Psoas muscle (tissue), 8 donors: Measurements from ENCODE around the gene BNC2. TPM values are rescaled to one million over a fixed set of nuclear protein-coding genes. Genes with fewer than 3 reads are reported as not detected.
A peak's percentile ranks its signal among the peaks of the same experiment; 100 is the strongest.

Experiments
- ATAC-seq, 4 donors: fragments of 200-7000 bp; cut with Tn5 transposase; one replicate each; pipeline ENCODE4 v1.9.1; 2020; ENCODE audit warnings: moderate library complexity in 3 of 4, mild to moderate bottlenecking in 2 of 4
- DNase-seq, 2 donors: peaks; one replicate each; pipeline ENCODE4 v3.0.0-alpha.2; 2020
- H3K27ac ChIP-seq: fragments of 200-600 bp; one replicate; pipeline ENCODE4 v1.8.0; 2022
- H3K27me3 ChIP-seq, 3 donors: fragments of 200-600 bp in 1 of 3; one replicate each; pipeline versions ENCODE4 v1.6.1 to v1.8.0; 2013 to 2022; ENCODE audit warnings: low read length in 2 of 3, mild to moderate bottlenecking in 2 of 3, moderate library complexity in 1 of 3; ENCODE audit not compliant: insufficient read depth in 3 of 3
- H3K36me3 ChIP-seq, 2 donors: fragments of 200-600 bp in 1 of 2; one replicate each; pipeline versions ENCODE4 v1.6.1 to v1.8.0; 2013 to 2022; ENCODE audit warnings: low read depth in 1 of 2, mild to moderate bottlenecking in 1 of 2, moderate library complexity in 1 of 2; ENCODE audit not compliant: insufficient read depth in 1 of 2
- H3K4me1 ChIP-seq: fragments of 200-600 bp; one replicate; pipeline ENCODE4 v1.8.0; 2022
- H3K4me3 ChIP-seq: fragments of 200-600 bp; one replicate; pipeline ENCODE4 v1.8.0; 2022; ENCODE audit warnings: mild to moderate bottlenecking
- H3K9me3 ChIP-seq: fragments of 200-600 bp; one replicate; pipeline ENCODE4 v1.8.0; 2022
- CTCF ChIP-seq: fragments of 200-600 bp; IDR thresholded peaks from one replicate; pipeline ENCODE4 v1.8.0; 2022; ENCODE audit warnings: antibody characterized with exemption
- WGBS, 3 donors: extraction: QIAGEN DNeasy Blood & Tissue Kit; methylation state at CpG; one replicate each; pipeline versions ENCODE4 v1.1.6 to v1.1.7; 2013; 5-methylcytosine and 5-hydroxymethylcytosine counted together
- intact Hi-C, 2 donors: fragments of 100-400 bp; cut with DNase I; formaldehyde crosslinking; loops; one replicate each; pipeline versions ENCODE4 v1.11.0 to v1.14.2; 2022
- polyA plus RNA-seq, 3 donors: library from polyadenylated mRNA; stranded (reverse); fragments of 200-250 nt; gene quantifications; one replicate each; pipeline ENCODE4 v1.2.3, GENCODE V29; 2013
- total RNA-seq, 4 donors: library from RNA; stranded (reverse); fragmentation: NEBNext Ultra II Directional in 2 of 4; extraction: Animal tissue kit (Norgen Biotek cat#: 25700) in 2 of 4; gene quantifications; one replicate each; pipeline versions ENCODE4 v1.2.1 to v1.2.4, GENCODE V29; 2021 to 2023
- donor health status: healthy with polysubstance abuse.
- donor health status: DM: no; HTN: no; CAD: no; lungs with moderate emphysema.
- donor health status: Bipolar disorder and iron deficiency.
- donor health status: healthy.
- donor health status: DM: yes; HTN: yes; CAD: no.
- donor health status: DM: no; HTN: no; CAD: no.
- donor health status: DM: no; HTN: no; CAD: no.
- donor health status: DM: yes; HTN: yes; CAD: no.

Gene BNC2
- total and polyA plus RNA-seq, 7 donors = 1.3 to 168 (median 44.1) TPM

DNA sequence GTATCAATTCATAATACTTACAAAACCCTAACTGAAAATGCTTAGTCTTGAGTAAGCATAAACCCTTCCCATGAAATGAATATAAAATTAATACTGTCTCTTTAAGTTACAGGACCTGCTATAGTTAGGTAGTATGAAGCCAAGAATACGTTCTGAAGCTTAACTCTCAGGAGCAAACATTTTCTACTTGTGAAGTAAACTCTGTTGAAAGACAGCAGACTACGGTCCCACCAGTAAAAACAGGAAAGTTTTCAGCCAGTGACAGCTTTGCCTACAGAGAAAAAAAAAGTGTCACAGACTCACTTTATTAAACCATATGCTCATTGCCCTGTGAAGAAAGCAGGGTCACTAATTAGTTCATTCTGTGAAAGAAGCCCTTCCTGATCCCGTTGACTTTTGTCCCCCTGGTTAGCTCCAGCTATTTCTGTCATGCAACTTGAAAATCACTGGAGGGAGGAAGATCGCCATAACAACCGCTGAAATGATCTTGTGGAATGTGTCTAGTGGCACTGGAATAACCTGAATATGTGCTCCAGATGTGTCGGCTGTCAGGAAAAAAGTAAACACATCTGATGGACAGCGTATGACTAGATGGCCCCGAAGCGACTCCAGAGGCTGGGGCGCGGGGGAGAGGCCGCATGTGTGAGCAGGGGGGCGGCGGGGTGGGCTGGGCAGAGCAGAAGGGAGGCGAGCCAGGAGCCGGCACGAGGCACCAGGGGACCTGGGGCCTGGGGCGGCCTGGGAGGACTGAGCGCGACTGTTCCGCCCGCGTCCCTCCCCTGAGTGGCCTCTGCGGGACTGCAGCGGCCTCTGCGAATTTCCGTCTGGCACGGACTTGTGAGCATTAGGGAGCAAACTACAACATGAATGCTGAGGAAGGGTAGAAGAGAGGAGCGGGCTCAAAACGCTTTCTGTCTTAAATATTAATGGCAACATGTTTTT, 41.9 kb downstream of the BNC2 start:
- 2 to 5% (median 4%) methylated on average over 26 to 30 of the region's 30 CpGs for WGBS, 3 donors
- Histone ChIP-seq H3K27ac (peak overlapping the region; percentile 69), H3K4me3 (peak overlapping the region; percentile 67), H3K27me3 (no peaks in the 10 kb centered on the region), H3K4me1 (peaks cover 9% of the 10 kb centered on the region), H3K9me3 (no peaks in the 10 kb centered on the region), H3K36me3 (no peaks in the 10 kb centered on the region)
- intact Hi-C loops = no loop called here
- DNase-seq = peak; percentile 32 to 62
- TF ChIP-seq CTCF = no peak
- ATAC-seq = peak; percentile 68 to 87 (median 76)

- Histone ChIP-seq H3K9me3 (no peaks in the 10 kb centered on the region), H3K4me3 (no peak overlapping the region), H3K4me1 (peaks cover 9% of the 10 kb centered on the region), H3K27ac (no peak overlapping the region), H3K36me3 (no peaks in the 10 kb centered on the region), H3K27me3 (no peaks in the 10 kb centered on the region)
- no peak for TF ChIP-seq CTCF
- ATAC-seq = no peak
- intact Hi-C loops = no loop called here
- DNase-seq = no peak
- 50 to 64% (median 60%) methylated on average over 5 of the region's 5 CpGs for WGBS, 3 donors
Observed at GRCh38 chr9:16825971-16826625, 44.4 kb downstream of the BNC2 start.

GRCh38 chr9:16825331-16825725, 45.1 kb downstream of the BNC2 start:
- no peak overlapping the region for H3K27ac ChIP-seq

GRCh38 chr9:16824545-16825330, 45.7 kb downstream of the BNC2 start:
- H3K27ac ChIP-seq = no peak overlapping the region
- DNase-seq (no peak), ATAC-seq (no peak)
- 58 to 74% (median 63%) methylated on average over 8 of the region's 8 CpGs for WGBS, 3 donors
- no peaks in the 10 kb centered on the region for H3K36me3 ChIP-seq
- intact Hi-C loops = no loop called here
- TF ChIP-seq CTCF = no peak
- no peaks in the 10 kb centered on the region for H3K4me1 ChIP-seq
- H3K9me3 ChIP-seq = no peaks in the 10 kb centered on the region
- H3K27me3 ChIP-seq = no peaks in the 10 kb centered on the region
- no peak overlapping the region for H3K4me3 ChIP-seq

More at GRCh38 chr9:16825331-16825725, 45.1 kb downstream of the BNC2 start:
- Histone ChIP-seq H3K9me3 (no peaks in the 10 kb centered on the region), H3K4me1 (peaks cover 2% of the 10 kb centered on the region), H3K36me3 (no peaks in the 10 kb centered on the region), H3K27me3 (no peaks in the 10 kb centered on the region), H3K4me3 (no peak overlapping the region)
- intact Hi-C loops = no loop called here
- TF ChIP-seq CTCF = no peak
- ATAC-seq = no peak
- DNase-seq = no peak
